Ovary (tissue), 9 donors: ENCODE data around the gene COG5. TPM values are rescaled to one million over a fixed set of nuclear protein-coding genes. Genes with fewer than 3 reads are reported as not detected.
A peak's percentile ranks its signal among the peaks of the same experiment; 100 is the strongest.

ENCODE experiments used
- DNase-seq, 5 donors: peaks; one replicate each; pipeline ENCODE4 v3.0.0-alpha.2; 2019 to 2020
- H3K27ac ChIP-seq, 2 donors: fragments of 200-600 bp; one replicate each; pipeline versions ENCODE4 v1.5.1 to v1.8.0; 2019 to 2022
- H3K27me3 ChIP-seq: fragments of 200-600 bp; one replicate; pipeline ENCODE4 v1.8.0; 2022
- H3K36me3 ChIP-seq: fragments of 200-600 bp; sonication (generic); one replicate; pipeline ENCODE4 v1.5.1; 2019
- H3K4me1 ChIP-seq: one replicate; pipeline ENCODE4 v1.8.1; 2013; ENCODE audit warnings: mild to moderate bottlenecking, moderate library complexity; ENCODE audit not compliant: insufficient read depth
- H3K4me3 ChIP-seq: fragments of 200-600 bp; sonication (generic); one replicate; pipeline ENCODE4 v1.5.1; 2017
- H3K9me3 ChIP-seq, 2 donors: fragments of 200-600 bp in 1 of 2; sonication (generic) in 1 of 2; one replicate each; pipeline versions ENCODE4 v1.5.1 to v1.8.1; 2013 to 2019; ENCODE audit warnings: mild to moderate bottlenecking in 1 of 2, moderate library complexity in 1 of 2
- EP300 ChIP-seq: sonication (generic); formaldehyde crosslinking; IDR thresholded peaks from one replicate; pipeline ENCODE4 v1.6.1; 2017; ENCODE audit warnings: antibody characterized with exemption
- POLR2A ChIP-seq: fragments of 450-650 bp; IDR thresholded peaks from one replicate; pipeline ENCODE4 v1.6.1; 2017; ENCODE audit warnings: antibody characterized with exemption, mild to moderate bottlenecking, moderate library complexity
- WGBS, 3 donors: extraction: QIAGEN DNeasy Blood & Tissue Kit in 1 of 3; methylation state at CpG; one replicate each; pipeline versions ENCODE4 v1.1.5 to v1.1.7; 2013 to 2017; 5-methylcytosine and 5-hydroxymethylcytosine counted together
- intact Hi-C, 4 donors: fragments of 100-400 bp; cut with DNase I; formaldehyde crosslinking; loops; one replicate each; pipeline versions ENCODE4 v1.11.0 to v1.15.1; 2022 to 2023
- polyA plus RNA-seq, 2 donors: library from polyadenylated mRNA; stranded (reverse); fragments of 200-250 nt in 1 of 2; fragments of 350-450 nt in 1 of 2; fragmentation: Illumina TruSeq in 1 of 2; extraction: RNeasy Lipid Tissue Mini Kit (QIAGEN cat#74804) in 1 of 2; gene quantifications; one replicate each; pipeline ENCODE4 v1.2.3, GENCODE V29; 2013 to 2014
- total RNA-seq, 7 donors: library from RNA; depleted of rRNA in 2 of 7; stranded (reverse); fragments of >200 nt in 2 of 7; fragmentation: NEBNext Ultra II Directional in 3 of 7; extraction: Animal tissue kit (Norgen Biotek cat#: 25700) in 3 of 7; gene quantifications; one replicate each; pipeline versions ENCODE4 v1.1.0 to v1.2.4, GENCODE V29; 2016 to 2023
- TF ChIP-seq, protein P1 (sequence below), 3 donors: fragments of 450-650 bp in 2 of 3; fragments of 200-600 bp in 1 of 3; IDR thresholded peaks; one replicate each; pipeline versions ENCODE4 v1.5.1 to v1.8.0; 2016 to 2022; ENCODE audit warnings: antibody characterized with exemption in 3 of 3, mild to moderate bottlenecking in 1 of 3
- donor health status: DM: no; HTN: no; CAD: no; lungs with moderate emphysema.
- donor health status: DM: no; HTN: no; CAD: no.
- donor health status: Bipolar disorder and iron deficiency.
- donor health status: DM: yes; HTN: yes; CAD: no.
- donor health status: DM: no; HTN: no; CAD: no.
- donor health status: DM: yes; HTN: yes; CAD: no.

The COG5 gene
- total and polyA plus RNA-seq, 9 donors: 10.3 to 49.7 (median 37.6) TPM

DNA sequence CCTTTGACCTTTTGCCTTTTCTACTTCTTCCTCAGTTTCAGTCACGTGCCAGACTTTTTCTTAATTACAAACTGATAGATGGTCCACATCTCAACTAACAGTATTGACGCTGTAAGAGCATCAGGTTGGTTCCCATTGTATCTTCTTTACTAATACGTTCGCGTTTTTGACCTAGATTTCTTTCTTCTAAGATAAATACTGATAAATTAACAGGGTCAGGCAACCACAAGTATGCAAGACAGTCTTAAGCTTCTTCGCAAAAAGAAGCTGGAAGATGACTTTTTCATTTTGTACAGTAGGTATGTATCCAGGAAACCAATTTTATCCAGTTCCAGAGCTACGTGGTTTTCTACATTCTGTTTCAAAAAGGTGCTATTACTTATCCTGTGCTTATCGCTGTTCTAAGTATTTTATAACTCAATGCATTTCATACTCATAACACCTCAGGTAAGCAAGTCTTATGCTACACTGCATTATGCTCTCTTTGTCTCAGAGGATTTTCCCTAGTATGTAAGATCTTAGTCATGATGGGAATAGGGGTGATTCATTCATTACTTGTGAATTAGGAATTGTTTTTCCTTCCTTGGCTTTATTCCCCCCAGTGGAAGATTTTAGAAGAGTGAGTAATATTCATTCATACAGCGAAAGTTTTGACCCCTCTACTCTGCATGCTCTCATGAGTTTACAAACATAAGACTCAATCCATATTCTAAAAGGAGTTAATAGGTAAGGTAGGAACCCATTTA lies 1.0 kb upstream of the COG5 start:
- TF ChIP-seq POLR2A: no peak
- TF ChIP-seq, protein P1, sequence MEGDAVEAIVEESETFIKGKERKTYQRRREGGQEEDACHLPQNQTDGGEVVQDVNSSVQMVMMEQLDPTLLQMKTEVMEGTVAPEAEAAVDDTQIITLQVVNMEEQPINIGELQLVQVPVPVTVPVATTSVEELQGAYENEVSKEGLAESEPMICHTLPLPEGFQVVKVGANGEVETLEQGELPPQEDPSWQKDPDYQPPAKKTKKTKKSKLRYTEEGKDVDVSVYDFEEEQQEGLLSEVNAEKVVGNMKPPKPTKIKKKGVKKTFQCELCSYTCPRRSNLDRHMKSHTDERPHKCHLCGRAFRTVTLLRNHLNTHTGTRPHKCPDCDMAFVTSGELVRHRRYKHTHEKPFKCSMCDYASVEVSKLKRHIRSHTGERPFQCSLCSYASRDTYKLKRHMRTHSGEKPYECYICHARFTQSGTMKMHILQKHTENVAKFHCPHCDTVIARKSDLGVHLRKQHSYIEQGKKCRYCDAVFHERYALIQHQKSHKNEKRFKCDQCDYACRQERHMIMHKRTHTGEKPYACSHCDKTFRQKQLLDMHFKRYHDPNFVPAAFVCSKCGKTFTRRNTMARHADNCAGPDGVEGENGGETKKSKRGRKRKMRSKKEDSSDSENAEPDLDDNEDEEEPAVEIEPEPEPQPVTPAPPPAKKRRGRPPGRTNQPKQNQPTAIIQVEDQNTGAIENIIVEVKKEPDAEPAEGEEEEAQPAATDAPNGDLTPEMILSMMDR (IDR thresholded peaks at IDR 0.05): no peak
- no peak for TF ChIP-seq EP300
- 23 to 35% (median 23%) methylated on average over 9 of the region's 9 CpGs for WGBS, 3 donors
- Histone ChIP-seq H3K4me1 (no peaks in the 10 kb centered on the region), H3K4me3 (peak overlapping the region; percentile 92), H3K36me3 (no peaks in the 10 kb centered on the region), H3K9me3 (no peaks in the 10 kb centered on the region), H3K27ac (peak overlapping the region in 1 of 2 donors; percentile 83), H3K27me3 (no peaks in the 10 kb centered on the region)
- no peak for DNase-seq
- intact Hi-C loops: loop anchor here in 1 of 4 donors (10.0 kb wide), 1 partner anchor 160 kb away; no protein-coding TSS in a partner anchor

- WGBS, 3 donors: 2 to 3% (median 2%) methylated on average over 21 of the region's 21 CpGs
- Histone ChIP-seq H3K9me3 (no peaks in the 10 kb centered on the region), H3K27ac (peak overlapping the region; percentile 40 to 83), H3K4me1 (no peaks in the 10 kb centered on the region), H3K27me3 (no peaks in the 10 kb centered on the region), H3K36me3 (no peaks in the 10 kb centered on the region), H3K4me3 (peak overlapping the region; percentile 92)
- DNase-seq: no peak
- intact Hi-C loops: loop anchor here in 1 of 4 donors (10.0 kb wide), 1 partner anchor 162 kb away; no protein-coding TSS in a partner anchor
- TF ChIP-seq EP300 (no peak), POLR2A (no peak)
- TF ChIP-seq, protein P1 (IDR thresholded peaks at IDR 0.05): no peak
These were observed 492 bp downstream of the COG5 start for GRCh38 chr7:107563081-107563774.

- Histone ChIP-seq H3K4me3 (no peak overlapping the region), H3K27ac (no peak overlapping the region), H3K4me1 (no peaks in the 10 kb centered on the region), H3K36me3 (no peaks in the 10 kb centered on the region), H3K9me3 (no peaks in the 10 kb centered on the region), H3K27me3 (no peaks in the 10 kb centered on the region)
- DNase-seq: no peak
- WGBS, 3 donors: 80 to 87% (median 83%) methylated on average over 6 of the region's 6 CpGs
- TF ChIP-seq, protein P1 (IDR thresholded peaks at IDR 0.05): no peak
- TF ChIP-seq POLR2A (no peak), EP300 (no peak)
- intact Hi-C loops: loop anchor here in 1 of 4 donors (10.0 kb wide), 1 partner anchor 164 kb away; no protein-coding TSS in a partner anchor
These were observed 2.7 kb downstream of the COG5 start for GRCh38 chr7:107560898-107561516.

GRCh38 chr7:107559864-107560263 lies 3.9 kb downstream of the COG5 start:
- no peak for TF ChIP-seq EP300
- TF ChIP-seq, protein P1 (IDR thresholded peaks at IDR 0.05): no peak
- no peak for TF ChIP-seq POLR2A
- Histone ChIP-seq H3K4me3 (no peak overlapping the region), H3K9me3 (no peaks in the 10 kb centered on the region), H3K27ac (no peak overlapping the region), H3K4me1 (no peaks in the 10 kb centered on the region), H3K36me3 (no peaks in the 10 kb centered on the region), H3K27me3 (no peaks in the 10 kb centered on the region)
- DNase-seq: no peak
- intact Hi-C loops: loop anchor here in 1 of 4 donors (10.0 kb wide), 1 partner anchor 165 kb away; no protein-coding TSS in a partner anchor
- 73 to 75% (median 75%) methylated on average over 2 of the region's 2 CpGs for WGBS, 3 donors
